Measurements from ENCODE around the gene GPR137. TPM values are rescaled to one million over a fixed set of nuclear protein-coding genes. Genes with fewer than 3 reads are reported as not detected.
A peak's percentile ranks its signal among the peaks of the same experiment; 100 is the strongest.

GPR137 gene
- total RNA-seq, 2 experiments from 2014 or later, result 28.7 to 31.6 TPM

DNA sequence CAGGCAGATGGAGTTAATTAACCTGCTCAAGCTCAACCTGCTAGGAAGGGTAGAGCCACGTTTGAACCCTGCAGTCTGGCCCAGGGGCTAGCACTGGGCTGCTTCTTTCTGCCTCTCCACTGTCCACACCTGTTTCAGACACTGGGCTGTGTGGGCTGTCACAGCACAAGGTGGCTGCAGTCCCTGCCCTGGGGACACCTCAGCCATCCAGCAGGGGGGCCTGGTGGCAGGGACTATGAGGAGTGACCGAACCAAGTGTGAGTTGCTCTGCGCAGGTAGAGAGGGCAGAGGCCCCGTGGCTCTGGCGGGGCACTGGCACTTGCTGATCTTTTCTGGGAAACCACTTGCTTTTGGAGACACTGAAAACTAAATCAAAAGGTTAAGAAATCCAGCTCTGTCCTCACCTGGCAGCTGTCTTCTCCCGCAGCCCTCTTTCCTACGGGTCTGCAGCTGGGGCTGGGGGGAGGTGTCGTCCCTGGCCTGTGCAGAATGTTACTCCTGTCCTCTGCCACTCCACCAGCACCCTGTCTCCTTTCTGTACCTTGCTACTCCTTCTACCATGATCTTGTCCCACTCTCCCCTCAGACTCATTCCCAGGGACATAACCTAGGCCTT, 7.0 kb upstream of the GPR137 start:
- H3K36me3 Mint-ChIP-seq, result peaks cover 12% of the 10 kb centered on the region
- no peaks in the 10 kb centered on the region for H3K27me3 Mint-ChIP-seq
- no peak overlapping the region for H3K27ac Mint-ChIP-seq
- POLR2A ChIA-PET, result interaction anchor here (1.2 kb wide), 1 partner anchor 9 kb away, joined by 3 read pairs; no protein-coding TSS in a partner anchor
- H3K4me3 Mint-ChIP-seq, result no peak overlapping the region
- H3K4me1 Mint-ChIP-seq (ENCODE audit: low read depth), result peaks cover 6% of the 10 kb centered on the region
- no peak for DNase-seq
- CTCF ChIA-PET, result interaction anchor here (1.1 kb wide), 1 partner anchor 26 kb away, joined by 3 read pairs; no protein-coding TSS in a partner anchor
- intact Hi-C loops (cut with micrococcal nuclease), result no loop called here
- H3K9me3 Mint-ChIP-seq, result no peaks in the 10 kb centered on the region

DNA sequence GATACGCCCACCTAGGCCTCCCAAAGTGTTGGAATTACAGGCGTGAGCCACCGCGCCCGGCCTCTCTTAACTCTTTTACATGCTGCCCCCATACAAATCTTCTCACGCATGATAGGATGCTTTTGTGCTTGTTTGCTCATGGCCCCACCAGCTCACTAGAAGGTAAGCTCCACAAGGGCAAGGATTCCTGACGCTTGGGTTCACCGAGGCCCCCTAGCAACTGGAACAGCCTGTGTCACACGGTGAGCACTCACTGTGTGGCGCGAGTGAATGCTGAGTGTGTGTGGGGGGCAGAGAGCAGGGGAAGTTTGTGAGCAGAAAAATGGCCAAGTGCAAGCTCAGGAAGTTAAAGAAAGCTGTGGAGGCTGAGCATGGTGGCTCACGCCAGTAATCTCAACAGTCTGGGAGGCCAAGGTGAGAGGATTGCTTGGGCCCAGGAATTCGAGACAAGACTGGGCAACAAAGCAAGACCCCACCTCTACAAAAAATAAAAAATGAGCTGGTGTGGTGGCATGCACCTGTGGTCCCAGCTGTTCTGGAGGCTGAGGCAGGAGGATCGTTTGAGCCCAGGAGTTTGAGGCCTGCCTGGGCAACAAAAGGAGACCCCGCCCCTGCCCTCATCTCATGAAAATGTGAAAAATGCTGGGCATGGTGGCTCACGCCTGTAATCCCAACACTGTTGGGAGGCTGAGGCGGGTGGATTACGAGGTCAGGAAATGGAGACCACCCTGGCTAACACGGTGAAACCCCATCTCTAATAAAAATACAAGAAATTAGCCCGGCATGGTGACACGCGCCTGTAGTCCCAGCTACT, 3.5 kb upstream of the GPR137 start:
- H3K36me3 Mint-ChIP-seq, result peaks cover 9% of the 10 kb centered on the region
- H3K4me1 Mint-ChIP-seq (ENCODE audit: low read depth), result peaks cover 14% of the 10 kb centered on the region
- no peak overlapping the region for H3K4me3 Mint-ChIP-seq
- POLR2A ChIA-PET, result interaction anchor here (0.7 to 1.0 kb wide), 3 partner anchors 11 to 74 kb away, joined by 3 to 4 read pairs (median 3); partner anchors contain the start of gene FKBP2
- H3K27me3 Mint-ChIP-seq, result no peaks in the 10 kb centered on the region
- CTCF ChIA-PET, result interaction anchor here (1.2 to 4.6 kb wide), 2 partner anchors 11 to 20 kb away, joined by 6 to 61 read pairs; partner anchors contain the start of gene CATSPERZ
- no peak for DNase-seq
- no peak overlapping the region for H3K27ac Mint-ChIP-seq
- no peaks in the 10 kb centered on the region for H3K9me3 Mint-ChIP-seq
- intact Hi-C loops (cut with micrococcal nuclease), result no loop called here

DNA sequence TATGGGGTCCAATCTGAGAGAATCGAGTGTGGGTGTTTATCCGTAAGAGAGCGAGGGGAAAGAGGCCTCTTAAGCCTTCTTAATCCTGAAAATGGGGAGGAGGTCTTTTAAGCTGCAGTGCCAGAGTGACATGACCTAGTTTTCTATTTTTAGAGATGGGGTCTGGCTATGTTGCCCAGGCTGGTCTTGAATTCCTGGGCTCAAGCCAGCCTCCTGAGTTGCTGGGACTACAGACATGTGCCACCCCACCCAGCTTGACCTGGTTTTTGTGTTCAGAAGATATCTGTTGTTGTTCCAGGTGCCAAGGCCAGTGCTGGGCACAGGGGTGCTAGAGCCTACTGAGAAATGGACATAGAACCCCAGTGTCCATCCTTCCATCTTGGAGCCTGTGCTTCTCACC, 2.6 kb upstream of the GPR137 start:
- ChIA-PET POLR2A (interaction anchor here (0.8 to 4.0 kb wide), 3 partner anchors 12 to 14 kb away, joined by 3 to 33 read pairs (median 4); no protein-coding TSS in a partner anchor), CTCF (interaction anchor here (1.0 to 4.6 kb wide), 4 partner anchors 20 to 79 kb away, joined by 3 to 61 read pairs (median 6); partner anchors contain the start of genes CATSPERZ and PLCB3)
- H3K4me1 Mint-ChIP-seq (ENCODE audit: low read depth), result peaks cover 14% of the 10 kb centered on the region
- H3K27me3 Mint-ChIP-seq, result no peaks in the 10 kb centered on the region
- DNase-seq, result no peak
- intact Hi-C loops (cut with micrococcal nuclease), result no loop called here
- no peak overlapping the region for H3K27ac Mint-ChIP-seq
- no peaks in the 10 kb centered on the region for H3K9me3 Mint-ChIP-seq
- H3K4me3 Mint-ChIP-seq, result no peak overlapping the region
- H3K36me3 Mint-ChIP-seq, result peaks cover 9% of the 10 kb centered on the region

DNA sequence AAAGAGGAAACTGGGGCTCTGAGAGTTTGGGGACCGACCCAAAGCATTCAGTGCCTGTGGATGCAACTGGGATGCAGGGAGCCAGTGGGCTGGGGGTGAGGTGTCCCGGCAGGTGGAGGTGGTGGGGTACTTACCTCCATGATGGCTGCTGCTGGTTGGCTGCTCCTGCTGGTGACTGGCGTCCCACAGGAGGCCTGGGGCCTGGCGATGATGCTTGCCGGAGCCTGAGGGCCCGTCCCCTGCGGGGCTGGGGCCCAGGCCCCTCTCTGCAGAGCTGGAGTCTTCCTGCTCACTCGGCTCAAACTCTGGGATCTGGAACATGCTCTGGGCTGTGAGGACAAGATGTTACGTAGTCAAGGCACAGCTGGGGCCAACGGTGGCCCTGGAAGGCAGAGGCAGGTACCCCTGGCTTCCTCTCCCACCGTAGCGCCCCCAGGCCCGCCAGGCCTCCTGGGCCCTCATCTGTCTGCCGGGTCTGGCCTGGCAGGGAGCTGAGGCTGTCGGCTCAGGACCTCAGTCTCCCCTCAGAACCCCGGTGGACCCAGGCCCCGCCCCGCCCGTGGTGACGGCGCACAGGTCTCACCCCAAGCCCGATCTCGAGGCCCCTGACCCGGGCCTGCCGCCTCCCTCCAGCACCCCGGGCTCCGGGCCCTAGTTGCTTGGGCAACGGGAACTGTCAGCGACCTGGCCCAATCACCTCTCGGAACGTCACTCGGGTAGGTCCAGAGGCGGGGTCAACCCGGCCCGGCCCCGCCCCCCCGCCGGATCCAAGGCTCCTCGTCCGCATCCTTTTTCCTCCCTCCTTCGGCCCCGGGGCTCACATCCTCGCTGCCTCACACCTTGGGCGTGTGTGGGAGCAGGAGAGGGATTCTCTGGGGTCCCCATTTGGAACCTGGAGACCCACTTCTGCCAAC, 1.3 kb upstream of the GPR137 start, which contains the start of gene BAD:
TSS of gene BAD (minus strand) at position 618 of the 914 bp plus-strand sequence. CDS start at position 321, 297 bp downstream.
- peak within 1 kb of the TSS; percentile 91 for H3K27ac Mint-ChIP-seq
- ChIA-PET POLR2A (interaction anchor here (0.6 to 4.0 kb wide), 13 partner anchors 9 to 80 kb away, joined by 3 to 33 read pairs (median 4); partner anchors contain the start of genes ESRRA, FERMT3, FKBP2 and NUDT22), CTCF (interaction anchor here (0.6 to 4.6 kb wide), 13 partner anchors 10 to 1409 kb away, joined by 3 to 61 read pairs (median 3); partner anchors contain the start of genes CATSPERZ, FERMT3, FKBP2 and PLCB3)
- peak; percentile 96 for DNase-seq
- H3K27me3 Mint-ChIP-seq, result no peaks in the 10 kb centered on the region
- intact Hi-C loops (cut with micrococcal nuclease), result loop anchor here (2.0 kb wide), 1 partner anchor 44 kb away; the partner anchor contains the start of gene FKBP2
- H3K4me1 Mint-ChIP-seq (ENCODE audit: low read depth), result peaks cover 14% of the 10 kb centered on the region
- peak within 1 kb of the TSS; percentile 83 for H3K4me3 Mint-ChIP-seq
- H3K9me3 Mint-ChIP-seq, result no peaks in the 10 kb centered on the region
- peaks cover 4% of the 10 kb centered on the region for H3K36me3 Mint-ChIP-seq

DNA sequence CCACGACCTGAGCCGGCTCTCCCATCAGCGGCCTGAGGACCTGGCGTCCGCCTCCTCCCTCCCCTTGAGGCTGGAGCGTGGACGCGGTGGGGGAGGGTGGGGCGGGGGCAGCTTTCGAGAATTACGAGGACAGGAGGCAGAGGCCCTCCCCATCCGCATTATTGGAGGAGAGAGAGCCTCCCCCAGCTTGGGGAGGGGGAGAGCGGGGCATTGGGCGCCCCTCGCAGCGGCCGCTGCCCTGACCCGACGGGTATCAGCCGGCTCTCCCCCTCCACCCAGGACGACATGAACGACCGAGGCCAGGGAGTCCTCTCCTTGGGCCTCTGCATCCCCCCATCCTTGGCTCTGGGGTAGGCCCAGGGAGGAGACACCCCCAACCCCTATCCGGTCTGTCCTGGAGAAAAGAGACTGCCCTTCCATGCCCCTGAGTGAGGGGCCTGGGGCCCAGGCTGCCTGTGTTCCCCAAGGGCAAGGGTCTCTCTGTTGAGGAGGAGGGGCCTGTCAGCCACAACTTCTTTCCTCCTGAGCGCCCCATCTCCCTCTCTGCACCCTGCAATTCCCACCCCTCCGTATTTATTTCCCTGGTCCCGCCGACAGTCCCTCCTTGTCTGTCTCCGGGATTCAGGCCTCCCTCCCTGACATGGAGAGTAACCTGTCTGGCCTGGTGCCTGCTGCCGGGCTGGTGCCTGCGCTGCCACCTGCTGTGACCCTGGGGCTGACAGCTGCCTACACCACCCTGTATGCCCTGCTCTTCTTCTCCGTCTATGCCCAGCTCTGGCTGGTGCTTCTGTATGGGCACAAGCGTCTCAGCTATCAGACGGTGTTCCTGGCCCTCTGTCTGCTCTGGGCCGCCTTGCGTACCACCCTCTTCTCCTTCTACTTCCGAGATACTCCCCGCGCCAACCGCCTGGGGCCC, 495 bp downstream of the GPR137 start:
- ChIA-PET POLR2A (interaction anchor here (1.5 to 4.0 kb wide), 3 partner anchors 15 to 40 kb away, joined by 6 to 33 read pairs (median 8); partner anchors contain the start of gene PPP1R14B), CTCF (interaction anchor here (1.2 to 4.6 kb wide), 3 partner anchors 16 to 45 kb away, joined by 3 to 61 read pairs (median 4); partner anchors contain the start of genes CATSPERZ and FKBP2)
- intact Hi-C loops (cut with micrococcal nuclease), result loop anchor here (1.0 to 2.0 kb wide), 3 partner anchors 16 to 45 kb away; partner anchors contain the start of genes ESRRA and FKBP2
- H3K27ac Mint-ChIP-seq, result peak overlapping the region; percentile 67
- DNase-seq, result peak; percentile 54
- H3K27me3 Mint-ChIP-seq, result peaks cover 10% of the 10 kb centered on the region
- no peaks in the 10 kb centered on the region for H3K9me3 Mint-ChIP-seq
- peaks cover 4% of the 10 kb centered on the region for H3K36me3 Mint-ChIP-seq
- H3K4me1 Mint-ChIP-seq (ENCODE audit: low read depth), result peaks cover 18% of the 10 kb centered on the region
- H3K4me3 Mint-ChIP-seq, result peak overlapping the region; percentile 78

DNA sequence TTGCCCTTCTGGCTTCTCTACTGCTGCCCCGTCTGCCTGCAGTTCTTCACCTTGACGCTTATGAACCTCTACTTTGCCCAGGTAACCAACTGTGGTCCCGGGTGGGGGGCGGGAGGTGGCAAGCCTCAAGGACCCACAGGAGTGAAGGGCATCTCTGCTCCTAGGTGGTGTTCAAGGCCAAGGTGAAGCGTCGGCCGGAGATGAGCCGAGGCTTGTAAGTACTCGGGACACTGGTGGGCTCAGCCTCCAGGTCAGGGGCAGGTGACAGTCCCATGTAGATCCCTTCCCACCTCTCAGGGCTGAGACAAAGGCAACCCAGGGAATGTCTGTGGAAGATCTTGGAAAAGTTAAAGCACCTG, 1.1 kb downstream of the GPR137 start:
- intact Hi-C loops (cut with micrococcal nuclease), result no loop called here

DNA sequence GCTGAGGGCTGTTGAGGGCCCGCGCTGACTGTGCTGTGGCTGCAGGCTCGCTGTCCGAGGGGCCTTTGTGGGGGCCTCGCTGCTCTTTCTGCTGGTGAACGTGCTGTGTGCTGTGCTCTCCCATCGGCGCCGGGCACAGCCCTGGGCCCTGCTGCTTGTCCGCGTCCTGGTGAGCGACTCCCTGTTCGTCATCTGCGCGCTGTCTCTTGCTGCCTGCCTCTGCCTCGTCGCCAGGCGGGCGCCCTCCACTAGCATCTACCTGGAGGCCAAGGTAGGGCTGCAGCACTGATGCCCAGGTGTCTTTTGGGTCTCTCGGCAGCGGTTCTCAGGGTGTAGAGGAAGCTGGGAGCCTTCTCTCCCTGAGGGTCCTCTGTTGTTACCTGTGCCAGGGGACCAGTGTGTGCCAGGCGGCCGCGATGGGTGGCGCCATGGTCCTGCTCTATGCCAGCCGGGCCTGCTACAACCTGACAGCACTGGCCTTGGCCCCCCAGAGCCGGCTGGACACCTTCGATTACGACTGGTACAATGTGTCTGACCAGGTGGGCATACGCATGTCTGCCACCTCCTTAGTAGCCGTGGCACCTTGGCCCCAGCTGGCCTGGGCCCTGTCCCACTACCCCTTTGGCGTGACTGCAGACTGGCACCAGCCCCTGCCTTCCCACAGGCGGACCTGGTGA, 2.2 kb downstream of the GPR137 start:
- Mint-ChIP-seq H3K27ac (no peak overlapping the region), H3K27me3 (peaks cover 13% of the 10 kb centered on the region), H3K4me1 (ENCODE audit: low read depth) (peaks cover 21% of the 10 kb centered on the region), H3K9me3 (no peaks in the 10 kb centered on the region), H3K4me3 (no peak overlapping the region), H3K36me3 (no peaks in the 10 kb centered on the region)
- ChIA-PET CTCF (interaction anchor here (7.9 kb wide), 1 partner anchor 15 kb away, joined by 74 read pairs; the partner anchor contains the start of genes CATSPERZ and ESRRA), POLR2A (no interaction called here)
- no peak for DNase-seq
- intact Hi-C loops (cut with micrococcal nuclease), result no loop called here

More for the DNA sequence above, 1.1 kb downstream of the GPR137 start:
- H3K36me3 Mint-ChIP-seq, result no peaks in the 10 kb centered on the region
- H3K4me1 Mint-ChIP-seq (ENCODE audit: low read depth), result peaks cover 18% of the 10 kb centered on the region
- peaks cover 10% of the 10 kb centered on the region for H3K27me3 Mint-ChIP-seq
- H3K4me3 Mint-ChIP-seq, result peak overlapping the region; percentile 78
- POLR2A ChIA-PET, result interaction anchor here (4.0 kb wide), 1 partner anchor 16 kb away, joined by 33 read pairs; no protein-coding TSS in a partner anchor
- CTCF ChIA-PET, result no interaction called here
- H3K9me3 Mint-ChIP-seq, result no peaks in the 10 kb centered on the region
- no peak for DNase-seq
- H3K27ac Mint-ChIP-seq, result no peak overlapping the region

DNA sequence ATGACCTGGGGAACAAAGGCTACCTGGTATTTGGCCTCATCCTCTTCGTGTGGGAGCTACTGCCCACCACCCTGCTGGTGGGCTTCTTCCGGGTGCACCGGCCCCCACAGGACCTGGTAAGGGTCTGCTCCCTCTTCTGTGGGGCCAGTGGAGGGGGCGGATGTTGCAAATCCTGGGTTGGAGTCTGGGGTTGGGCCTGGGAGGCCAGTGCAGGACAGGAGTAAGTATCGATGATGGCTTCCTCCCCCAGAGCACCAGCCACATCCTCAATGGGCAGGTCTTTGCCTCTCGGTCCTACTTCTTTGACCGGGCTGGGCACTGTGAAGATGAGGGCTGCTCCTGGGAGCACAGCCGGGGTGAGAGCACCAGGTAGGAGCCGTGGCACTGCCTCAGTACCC, 2.7 kb downstream of the GPR137 start:
- Mint-ChIP-seq H3K36me3 (no peaks in the 10 kb centered on the region), H3K4me1 (ENCODE audit: low read depth) (peaks cover 17% of the 10 kb centered on the region), H3K4me3 (no peak overlapping the region), H3K27me3 (peaks cover 17% of the 10 kb centered on the region), H3K9me3 (no peaks in the 10 kb centered on the region), H3K27ac (no peak overlapping the region)
- ChIA-PET POLR2A (no interaction called here), CTCF (interaction anchor here (7.9 kb wide), 1 partner anchor 15 kb away, joined by 74 read pairs; the partner anchor contains the start of genes CATSPERZ and ESRRA)
- no peak for DNase-seq
- intact Hi-C loops (cut with micrococcal nuclease), result no loop called here

DNA sequence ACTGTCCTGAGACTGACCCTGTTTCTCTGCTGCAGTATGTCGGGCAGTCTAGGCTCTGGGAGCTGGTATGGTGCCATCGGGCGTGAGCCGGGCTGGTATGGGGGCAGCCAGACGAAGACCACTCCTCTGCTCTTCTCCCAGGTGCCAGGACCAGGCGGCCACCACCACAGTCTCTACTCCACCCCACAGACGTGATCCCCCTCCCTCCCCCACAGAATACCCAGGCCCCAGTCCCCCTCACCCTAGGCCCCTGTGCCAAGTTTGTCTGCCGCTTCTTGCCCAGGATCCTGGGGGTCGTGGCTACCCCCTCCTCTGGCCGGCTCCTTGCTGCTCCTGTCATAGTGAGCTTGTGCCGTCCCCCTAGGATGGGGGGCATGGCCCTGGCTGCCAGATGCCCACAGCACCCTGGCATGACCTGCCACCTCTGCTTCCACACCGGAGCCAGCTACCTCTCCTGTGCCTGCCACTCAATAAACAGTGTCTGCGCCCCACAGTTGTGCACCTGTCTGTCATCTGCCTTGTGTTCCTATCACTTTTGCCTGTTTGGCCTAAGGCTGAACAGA, 3.4 kb downstream of the GPR137 start:
- H3K27me3 Mint-ChIP-seq, result peaks cover 23% of the 10 kb centered on the region
- H3K27ac Mint-ChIP-seq, result no peak overlapping the region
- H3K4me1 Mint-ChIP-seq (ENCODE audit: low read depth), result peaks cover 16% of the 10 kb centered on the region
- ChIA-PET POLR2A (no interaction called here), CTCF (interaction anchor here (7.9 kb wide), 1 partner anchor 14 kb away, joined by 74 read pairs; the partner anchor contains the start of genes CATSPERZ and ESRRA)
- DNase-seq, result no peak
- intact Hi-C loops (cut with micrococcal nuclease), result no loop called here
- no peaks in the 10 kb centered on the region for H3K9me3 Mint-ChIP-seq
- H3K36me3 Mint-ChIP-seq, result no peaks in the 10 kb centered on the region
- H3K4me3 Mint-ChIP-seq, result no peak overlapping the region

All from activated CD4-positive, alpha-beta memory T cell treated with anti-CD3 and anti-CD28 coated beads for 36 hours (primary cell).